NOMO-1 (cell line): Measurements from ENCODE around the gene ADCY3.

Experiments
- DNase-seq, 2 experiments: peaks; one replicate each; lab custom pipeline; 2025; ENCODE audit not compliant: unreplicated experiment in 2 of 2; lab: John Stamatoyannopoulos, UW

ADCY3 gene

GRCh38 chr2:24920098-24920808, at the start of gene ADCY3:
Gene ADCY3 (minus strand): TSS chr2:24920237. CDS start chr2:24918987, 1,250 bp downstream.
- DNase-seq = peak; percentile 15 to 22

- no peak for DNase-seq
These were observed 49.7 kb upstream of the ADCY3 start for GRCh38 chr2:24969784-24970183.

DNA sequence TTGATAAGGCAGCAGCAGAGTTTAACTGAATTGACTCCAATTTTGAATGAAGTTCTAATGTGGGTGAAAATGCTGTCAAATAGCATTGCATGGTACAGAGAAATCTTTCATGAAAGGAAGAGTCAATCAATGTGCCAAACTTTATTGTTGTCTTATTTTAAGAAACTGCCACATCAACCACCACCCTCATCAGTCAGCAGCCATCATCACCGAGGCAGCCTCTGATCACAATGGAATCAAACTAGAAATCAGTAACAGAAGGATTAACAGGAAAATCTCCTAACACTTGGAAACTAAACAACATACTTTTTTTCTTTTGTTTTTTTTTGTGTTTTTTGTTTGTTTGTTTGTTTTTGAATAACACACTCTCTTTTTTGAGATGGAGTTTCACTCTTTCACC, 41.9 kb upstream of the ADCY3 start:
- no peak for DNase-seq

DNA sequence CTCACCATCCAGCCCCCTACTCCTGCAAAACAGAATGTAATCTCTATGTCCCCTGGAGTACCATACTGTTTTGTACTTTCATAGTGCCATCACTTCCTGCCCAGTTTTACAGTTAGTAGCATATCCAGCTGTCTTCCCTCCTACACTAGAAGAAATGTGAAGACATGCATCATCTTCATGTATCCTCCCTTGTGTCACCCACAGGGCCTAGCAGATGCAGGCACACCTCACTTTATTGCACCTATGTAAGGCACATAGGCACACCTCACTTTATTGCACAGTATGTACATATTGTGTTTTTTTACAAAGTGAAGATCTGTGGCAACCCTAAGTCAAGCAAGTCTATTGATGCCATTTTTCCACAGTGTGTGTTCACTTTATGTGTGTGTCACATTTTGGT, 39.7 kb upstream of the ADCY3 start:
- DNase-seq = no peak

DNA sequence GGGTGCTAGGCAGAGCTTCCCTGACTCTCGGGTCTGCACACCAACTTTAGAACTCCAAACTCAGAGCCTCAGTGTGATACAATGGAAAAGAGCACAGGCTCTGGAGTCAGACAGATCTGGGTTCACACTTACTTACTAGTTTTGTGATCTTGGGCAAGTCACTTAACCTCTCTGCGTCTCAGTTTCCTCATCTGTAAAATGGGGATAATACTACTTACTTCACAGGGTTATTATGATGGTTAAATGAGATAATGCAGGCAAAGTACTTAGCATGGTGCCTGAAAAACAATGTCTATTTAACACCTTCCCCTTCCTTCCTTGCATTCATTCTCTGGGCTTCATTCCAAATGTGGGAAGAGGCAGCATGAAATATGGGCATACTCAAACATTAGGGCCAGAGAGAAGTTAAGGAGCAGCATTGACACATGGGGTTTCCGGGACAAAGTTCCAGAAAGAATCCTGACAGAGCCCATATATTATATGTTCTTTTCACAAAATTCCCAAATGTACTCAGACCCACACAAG, 38.4 kb upstream of the ADCY3 start:
- DNase-seq = no peak

DNA sequence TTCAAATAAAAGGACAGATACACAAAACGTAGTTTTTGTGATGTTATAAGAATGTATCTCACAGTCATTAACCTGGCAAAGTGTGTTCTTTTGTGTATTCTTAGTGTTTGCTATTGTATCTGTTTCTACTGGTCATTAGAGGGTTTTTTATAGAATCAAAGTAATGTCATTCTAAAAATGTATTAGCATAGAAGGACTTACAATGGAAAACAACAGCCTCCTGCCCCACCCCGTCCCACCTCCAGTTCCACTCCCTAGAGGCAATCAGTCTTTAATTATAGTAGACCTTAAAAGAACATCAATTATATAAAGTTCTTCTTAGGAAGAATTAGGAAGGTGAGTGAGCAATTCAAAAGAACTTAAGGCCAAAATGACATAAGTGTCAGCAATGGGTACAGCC, 37.9 kb upstream of the ADCY3 start:
- DNase-seq = no peak

DNA sequence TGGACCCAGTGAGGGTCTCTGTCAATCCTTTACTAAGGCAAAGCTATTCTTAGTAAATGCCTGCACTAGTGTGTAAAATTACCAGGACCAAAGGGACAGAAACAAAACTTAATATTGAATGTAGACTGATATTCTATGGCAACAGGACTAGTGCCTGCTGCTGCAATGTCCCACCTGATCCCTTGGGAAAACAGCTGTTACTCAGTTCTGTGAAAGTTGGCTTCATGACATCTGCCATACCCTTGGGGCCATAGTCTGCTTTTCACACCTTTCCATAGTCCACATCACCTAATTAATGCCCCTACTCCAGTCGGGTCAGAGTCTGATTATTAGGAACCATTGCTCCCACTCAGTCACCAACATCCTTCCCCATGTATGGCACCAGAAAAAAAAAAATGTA, 37.2 kb upstream of the ADCY3 start:
- DNase-seq = no peak

- no peak for DNase-seq
These were observed 35.9 kb upstream of the ADCY3 start for GRCh38 chr2:24955921-24956320.

- DNase-seq = no peak
These were observed 35.2 kb upstream of the ADCY3 start for GRCh38 chr2:24955232-24955631.

GRCh38 chr2:24950102-24950501, 30.1 kb upstream of the ADCY3 start:
- DNase-seq = no peak

DNA sequence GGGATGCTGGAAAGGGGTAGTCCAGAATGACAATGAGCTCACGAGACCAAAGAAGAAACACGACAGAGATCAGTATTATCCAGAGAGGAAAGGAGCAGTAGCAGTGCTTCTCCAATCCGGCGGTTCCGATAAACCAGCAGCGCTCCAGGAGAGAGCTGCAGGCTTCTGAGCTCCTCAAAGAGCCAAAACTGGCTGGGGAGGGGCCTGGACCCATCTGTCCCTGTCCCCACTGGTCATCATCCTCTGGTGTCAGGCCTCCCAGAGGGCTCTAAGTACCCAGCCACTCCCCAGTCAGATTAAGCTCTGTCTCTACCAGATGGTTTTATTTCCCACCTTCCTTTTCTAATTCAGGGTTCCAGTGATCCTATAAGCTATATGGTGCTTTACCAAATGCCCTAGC, 28.5 kb upstream of the ADCY3 start:
- DNase-seq = no peak

DNA sequence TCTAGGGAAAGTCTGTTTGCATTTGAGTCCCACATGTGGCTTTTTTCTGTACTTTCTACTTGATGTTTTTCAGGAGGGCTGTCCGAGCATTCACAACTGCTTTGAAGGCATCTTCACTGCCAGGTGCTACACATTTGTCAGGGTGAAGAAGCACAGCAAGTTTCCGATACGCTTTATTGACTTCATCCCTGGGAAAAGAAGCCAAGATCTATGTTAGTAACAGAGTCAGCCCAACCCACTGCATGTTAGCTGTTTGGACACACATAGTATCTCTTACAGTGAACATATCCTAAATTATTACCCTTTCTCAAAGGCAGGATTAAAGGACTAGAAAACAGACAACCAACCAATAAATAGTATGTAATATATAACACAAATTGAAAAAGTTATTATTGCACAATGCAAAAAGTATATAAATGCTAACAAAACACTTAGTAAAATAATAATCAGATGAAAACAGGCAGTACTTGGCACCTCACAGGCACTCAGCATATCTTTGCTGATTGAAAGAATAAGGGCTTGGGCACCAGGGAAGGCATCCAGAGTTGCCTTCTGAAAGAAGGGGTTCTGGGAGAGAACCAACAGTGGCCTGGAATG, 27.6 kb upstream of the ADCY3 start:
- no peak for DNase-seq

DNA sequence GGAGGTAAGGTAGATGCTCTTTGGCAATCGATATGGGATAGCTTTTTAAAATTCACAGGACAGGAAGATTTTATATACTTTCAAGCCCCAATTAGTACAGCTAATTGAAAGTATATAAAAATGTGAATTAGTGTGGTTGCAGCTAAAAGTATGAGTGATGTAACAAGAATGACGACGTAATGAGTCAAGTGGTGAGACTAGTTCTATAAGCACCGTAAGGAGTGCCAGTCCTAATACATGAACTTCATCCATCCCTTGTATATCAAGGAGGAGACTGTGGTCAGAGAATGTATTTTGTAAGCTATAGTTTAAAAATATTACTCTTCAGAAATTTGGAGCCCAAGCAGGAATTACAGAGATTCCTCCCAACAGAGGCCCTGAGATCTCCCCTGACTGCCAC, 25.9 kb upstream of the ADCY3 start:
- no peak for DNase-seq

- DNase-seq = no peak
These were observed 23.5 kb upstream of the ADCY3 start for GRCh38 chr2:24943427-24944053.

GRCh38 chr2:24939353-24939752, 19.3 kb upstream of the ADCY3 start:
- no peak for DNase-seq

DNA sequence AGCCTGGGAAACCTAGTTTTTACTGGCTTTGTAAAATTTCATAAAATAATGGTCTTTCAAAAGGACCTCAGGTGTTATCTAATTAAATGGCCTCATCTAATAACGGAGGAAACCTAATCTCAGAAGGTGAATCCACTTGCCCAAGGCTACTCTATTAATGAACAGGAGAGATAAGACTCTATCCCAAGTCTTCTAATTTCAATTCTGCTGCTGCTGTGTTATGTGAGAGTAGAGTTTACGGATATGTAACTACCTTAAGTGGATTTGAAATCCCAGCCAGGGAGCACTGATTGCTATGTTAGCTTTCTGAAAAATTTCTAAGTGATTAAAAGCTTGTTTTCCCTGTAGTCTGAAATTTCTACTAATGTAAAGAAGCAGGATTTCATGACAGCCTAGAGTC, 17.2 kb upstream of the ADCY3 start:
- no peak for DNase-seq

- no peak for DNase-seq
These were observed 15.1 kb upstream of the ADCY3 start for GRCh38 chr2:24935145-24935544.

- DNase-seq = no peak
These were observed 12.7 kb upstream of the ADCY3 start for GRCh38 chr2:24932715-24933114.

GRCh38 chr2:24930768-24931167, 10.7 kb upstream of the ADCY3 start:
- DNase-seq = peak; percentile 14 to 19

DNA sequence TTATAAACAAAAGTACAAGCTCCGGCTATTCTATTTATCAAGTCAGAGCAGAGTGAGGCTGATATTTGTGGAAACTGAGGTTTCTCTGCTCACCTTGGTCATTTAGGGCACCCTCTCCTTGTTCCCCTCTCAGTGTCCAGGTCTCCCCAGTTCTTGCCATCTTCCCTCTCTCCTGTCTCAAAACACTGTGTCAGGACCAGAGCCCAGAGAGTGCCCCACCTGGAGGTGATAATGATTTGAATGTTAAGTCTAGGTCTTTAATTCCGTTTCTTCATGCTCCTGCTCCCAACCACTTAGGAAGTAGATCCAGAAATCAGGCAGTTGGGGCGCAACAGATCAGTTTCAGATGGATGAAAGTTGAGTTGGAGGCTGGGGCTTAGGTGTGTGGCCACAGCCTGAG, 9.2 kb upstream of the ADCY3 start:
- DNase-seq = no peak

DNA sequence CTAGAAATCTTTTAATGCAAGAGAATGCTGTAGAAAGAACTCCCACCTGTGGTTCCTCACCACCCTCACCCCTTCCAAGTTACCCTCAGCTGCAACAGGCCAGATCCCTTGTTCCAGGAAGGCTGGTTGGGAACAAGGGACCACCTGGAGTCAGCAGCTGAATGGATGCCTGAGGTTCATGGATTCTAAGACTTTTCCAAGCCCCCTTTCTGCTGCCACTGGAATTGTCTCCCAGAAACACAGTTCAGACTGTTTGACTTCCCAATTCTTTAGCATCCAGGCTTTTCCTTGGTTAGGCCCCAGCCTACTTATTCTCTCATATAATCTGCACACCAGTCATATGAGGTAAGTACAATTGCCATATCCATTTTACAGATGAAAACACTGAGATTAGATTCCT, 8.0 kb upstream of the ADCY3 start:
- no peak for DNase-seq
